ENCODE measurements around the gene NCR3LG1. TPM values are rescaled to one million over a fixed set of nuclear protein-coding genes. Genes with fewer than 3 reads are reported as not detected.
A peak's percentile ranks its signal among the peaks of the same experiment; 100 is the strongest.

NCR3LG1 gene
- total and polyA plus RNA-seq, 2 of the 4 experiments (the other 2 are of a cell fraction): 1.7 to 4.1 TPM

- peak overlapping the region; percentile 87; the same call in 1 of the 2 replicates for H3K14ac ChIP-seq (replicated peaks; ENCODE audit: low read depth, low read length)
- dilution Hi-C loops (cut with HindIII; ENCODE audit: low sequenced_read_pairs, unreplicated experiment): no loop called here
- POLR2A ChIA-PET (ENCODE audit: unreplicated experiment): interaction anchor here (0.6 kb wide), 2 partner anchors 10 to 149 kb away, joined by 3 to 4 read pairs; no protein-coding TSS in a partner anchor
- H2BK20ac ChIP-seq (ENCODE audit: low read depth, low read length): no peak overlapping the region
- no peaks in the 10 kb centered on the region for H3K9me1 ChIP-seq (ENCODE audit: insufficient read depth, low read length)
- peak overlapping the region; percentile 7 to 71; a peak in 3 of 4 replicates for H4K8ac ChIP-seq (ENCODE audit: low read depth in 2 of 2, low read length in 2 of 2)
- BruUV-seq (replicated peaks): TSS peak; percentile 4
- DNase-seq (no peak), ATAC-seq (ENCODE audit: low read depth) (no peak)
- H3K4me2 ChIP-seq (ENCODE audit: low read depth, low read length): peak overlapping the region; percentile 93
- no peak overlapping the region; the same call in 1 of the 2 replicates for H3K23ac ChIP-seq (ENCODE audit: low read depth, low read length)
- no peak overlapping the region for H2BK15ac ChIP-seq (ENCODE audit: low read depth, low read length)
- H3K9ac ChIP-seq (ENCODE audit: low read depth, low read length): peak overlapping the region; percentile 69
- H2AK5ac ChIP-seq (ENCODE audit: low read depth, low read length): no peak overlapping the region
- H3K36me3 ChIP-seq (ENCODE audit: control insufficient read depth, insufficient read depth, low read length): peaks cover 1% of the 10 kb centered on the region
- 0 out of 2 replicates have a peak overlapping the region, but pooled peaks have one; percentile 36 for H4K91ac ChIP-seq (ENCODE audit: insufficient read depth, low read depth, low read length)
- no peaks in the 10 kb centered on the region for H3K9me3 ChIP-seq (ENCODE audit: control insufficient read depth, insufficient read depth, low read length)
- CTCF ChIA-PET: interaction anchor here (0.6 to 3.3 kb wide), 8 partner anchors 9 to 174 kb away, joined by 3 to 9 read pairs (median 4); no protein-coding TSS in a partner anchor
- WGBS, 2 experiments (ENCODE audit: extremely low coverage in 2 of 2, insufficient read length in 1 of 2): 40% methylated on average over 3 of the region's 15 CpGs; no CpG with 5 or more reads in 1 of the 2 experiments
- H4K5ac ChIP-seq (ENCODE audit: low read depth, low read length): 0 out of 2 replicates have a peak overlapping the region, but pooled peaks have one; percentile 38
- peak overlapping the region; percentile 4; the same call in 1 of the 2 replicates for H3K18ac ChIP-seq (ENCODE audit: low read depth, low read length)
- H2AK9ac ChIP-seq (replicated peaks; ENCODE audit: low read depth, low read length, poor library complexity): peak overlapping the region; percentile 74
- peak overlapping the region; percentile 74 for H3K4me3 ChIP-seq (ENCODE audit: insufficient read depth, low read depth, low read length)
- H3K4me1 ChIP-seq (ENCODE audit: control insufficient read depth, insufficient read depth, low read length): peaks cover 2% of the 10 kb centered on the region
- peak overlapping the region; percentile 93 for H2AFZ ChIP-seq (replicated peaks; ENCODE audit: low read length, poor library complexity)
- no peaks in the 10 kb centered on the region for H3K27me3 ChIP-seq (ENCODE audit: control insufficient read depth, insufficient read depth, low read length)
- intact Hi-C loops (cut with micrococcal nuclease): loop anchor here (1.0 to 5.0 kb wide), 3 partner anchors 77 to 150 kb away; partner anchors contain the start of gene NUCB2
- H3K56ac ChIP-seq (ENCODE audit: extremely low read depth, insufficient read depth, low read length): peak overlapping the region; percentile 74
- peak overlapping the region; percentile 18; the same call in 1 of the 2 replicates for H2BK120ac ChIP-seq (ENCODE audit: low read depth, low read length)
- no peaks in the 10 kb centered on the region for H4K20me1 ChIP-seq (ENCODE audit: insufficient read depth, low read length)
- peak overlapping the region; percentile 60 for H3K4ac ChIP-seq (ENCODE audit: low read depth, low read length)
- H2BK5ac ChIP-seq (ENCODE audit: low read depth, low read length, poor library complexity, severe bottlenecking): peak overlapping the region; percentile 47
- peaks cover 0 to 4% of the 10 kb centered on the region in 2 experiments; a peak in 1 of 4 replicates for H3K79me1 ChIP-seq (ENCODE audit: low read depth in 1 of 2, low read length in 2 of 2)
- in situ Hi-C loops (cut with MboI; ENCODE audit: low sequenced_read_pairs): no loop called here
- peak overlapping the region; percentile 59; the same call in 1 of the 2 replicates for H3K27ac ChIP-seq (ENCODE audit: insufficient read depth, low read length)
- TF ChIP-seq, protein P1, sequence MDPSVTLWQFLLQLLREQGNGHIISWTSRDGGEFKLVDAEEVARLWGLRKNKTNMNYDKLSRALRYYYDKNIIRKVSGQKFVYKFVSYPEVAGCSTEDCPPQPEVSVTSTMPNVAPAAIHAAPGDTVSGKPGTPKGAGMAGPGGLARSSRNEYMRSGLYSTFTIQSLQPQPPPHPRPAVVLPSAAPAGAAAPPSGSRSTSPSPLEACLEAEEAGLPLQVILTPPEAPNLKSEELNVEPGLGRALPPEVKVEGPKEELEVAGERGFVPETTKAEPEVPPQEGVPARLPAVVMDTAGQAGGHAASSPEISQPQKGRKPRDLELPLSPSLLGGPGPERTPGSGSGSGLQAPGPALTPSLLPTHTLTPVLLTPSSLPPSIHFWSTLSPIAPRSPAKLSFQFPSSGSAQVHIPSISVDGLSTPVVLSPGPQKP (IDR thresholded peaks at IDR 0.05; ENCODE audit: borderline replicate concordance, low read depth, low read length): no peak
- TF ChIP-seq RCOR1 (IDR thresholded peaks at IDR 0.05; ENCODE audit: insufficient replicate concordance, low read length) (no peak), NFE2L2 (IDR thresholded peaks at IDR 0.05; ENCODE audit: low read depth, low read length) (no peak), BHLHE40 (IDR thresholded peaks at IDR 0.05; ENCODE audit: low read depth, low read length) (no peak), CHD1 (IDR thresholded peaks at IDR 0.05; ENCODE audit: low read depth, low read length) (no peak), MAFK (IDR thresholded peaks at IDR 0.05; ENCODE audit: low read depth, low read length) (no peak), RAD21 (IDR thresholded peaks at IDR 0.05; ENCODE audit: low read length) (no peak), POLR2A (IDR thresholded peaks at IDR 0.05; ENCODE audit: low read depth, low read length) (no peak), USF2 (IDR thresholded peaks at IDR 0.05; ENCODE audit: low read depth, low read length) (no peak), MXI1 (IDR thresholded peaks at IDR 0.05; ENCODE audit: borderline replicate concordance, low read depth, low read length) (no peak), MAZ (IDR thresholded peaks at IDR 0.05; ENCODE audit: borderline replicate concordance, low read depth, low read length) (no peak), FOS (IDR thresholded peaks at IDR 0.05; ENCODE audit: low read depth, low read length) (no peak)
- TF ChIP-seq, protein P2, sequence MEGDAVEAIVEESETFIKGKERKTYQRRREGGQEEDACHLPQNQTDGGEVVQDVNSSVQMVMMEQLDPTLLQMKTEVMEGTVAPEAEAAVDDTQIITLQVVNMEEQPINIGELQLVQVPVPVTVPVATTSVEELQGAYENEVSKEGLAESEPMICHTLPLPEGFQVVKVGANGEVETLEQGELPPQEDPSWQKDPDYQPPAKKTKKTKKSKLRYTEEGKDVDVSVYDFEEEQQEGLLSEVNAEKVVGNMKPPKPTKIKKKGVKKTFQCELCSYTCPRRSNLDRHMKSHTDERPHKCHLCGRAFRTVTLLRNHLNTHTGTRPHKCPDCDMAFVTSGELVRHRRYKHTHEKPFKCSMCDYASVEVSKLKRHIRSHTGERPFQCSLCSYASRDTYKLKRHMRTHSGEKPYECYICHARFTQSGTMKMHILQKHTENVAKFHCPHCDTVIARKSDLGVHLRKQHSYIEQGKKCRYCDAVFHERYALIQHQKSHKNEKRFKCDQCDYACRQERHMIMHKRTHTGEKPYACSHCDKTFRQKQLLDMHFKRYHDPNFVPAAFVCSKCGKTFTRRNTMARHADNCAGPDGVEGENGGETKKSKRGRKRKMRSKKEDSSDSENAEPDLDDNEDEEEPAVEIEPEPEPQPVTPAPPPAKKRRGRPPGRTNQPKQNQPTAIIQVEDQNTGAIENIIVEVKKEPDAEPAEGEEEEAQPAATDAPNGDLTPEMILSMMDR (conservative IDR thresholded peaks at IDR 0.05; ENCODE audit: low read depth, low read length): no peak
Measured at GRCh38 chr11:17353821-17354600, 2.4 kb downstream of the NCR3LG1 start.
